GM18502 (cell line): ENCODE measurements around the gene ENC1.
A peak's percentile ranks its signal among the peaks of the same experiment; 100 is the strongest.

Experiments used
- ATAC-seq: cut with Tn5 transposase; IDR thresholded peaks from one replicate; pipeline ENCODE4 v1.9.1; 2021; ENCODE audit warnings: mild to moderate bottlenecking; ENCODE audit not compliant: unreplicated experiment, poor library complexity

Gene ENC1

GRCh38 chr5:74634611-74635286 lies 5.8 kb downstream of the ENC1 start:
- ATAC-seq: no peak

GRCh38 chr5:74633695-74634094 lies 6.8 kb downstream of the ENC1 start:
- no peak for ATAC-seq

- no peak for ATAC-seq
Observed at GRCh38 chr5:74632947-74633356, 7.6 kb downstream of the ENC1 start.

- peak; percentile 93 for ATAC-seq
Observed at GRCh38 chr5:74631081-74631953, 9.2 kb downstream of the ENC1 start.

GRCh38 chr5:74630453-74631066 lies 10.0 kb downstream of the ENC1 start:
- ATAC-seq: no peak

GRCh38 chr5:74629326-74629725 lies 11.2 kb downstream of the ENC1 start:
- no peak for ATAC-seq

GRCh38 chr5:74628359-74628758 lies 12.2 kb downstream of the ENC1 start:
- no peak for ATAC-seq

GRCh38 chr5:74627646-74628279 lies 12.8 kb downstream of the ENC1 start:
- no peak for ATAC-seq

GRCh38 chr5:74626386-74627222 lies 13.9 kb downstream of the ENC1 start:
- no peak for ATAC-seq

GRCh38 chr5:74625742-74626241 lies 14.7 kb downstream of the ENC1 start:
- no peak for ATAC-seq

- ATAC-seq: no peak
Observed at GRCh38 chr5:74624931-74625505, 15.5 kb downstream of the ENC1 start.

GRCh38 chr5:74624501-74624900 lies 16.0 kb downstream of the ENC1 start:
- ATAC-seq: no peak

GRCh38 chr5:74623748-74624408 lies 16.6 kb downstream of the ENC1 start:
- ATAC-seq: no peak

- ATAC-seq: no peak
Observed at GRCh38 chr5:74623006-74623611, 17.4 kb downstream of the ENC1 start.

GRCh38 chr5:74622122-74622521 lies 18.4 kb downstream of the ENC1 start:
- ATAC-seq: no peak

- ATAC-seq: no peak
Observed at GRCh38 chr5:74621492-74621891, 19.0 kb downstream of the ENC1 start.

GRCh38 chr5:74619308-74619707 lies 21.2 kb downstream of the ENC1 start:
- ATAC-seq: no peak

- ATAC-seq: no peak
Observed at GRCh38 chr5:74618106-74618505, 22.4 kb downstream of the ENC1 start.
